SK-N-SH treated with all-trans-retinoic acid at 6 μM for 48 hours (cell line): Measurements from ENCODE around the gene MRAS.
A peak's percentile ranks its signal among the peaks of the same experiment; 100 is the strongest.

Experiments
- ARNTL ChIP-seq: fragments of 450-650 bp; formaldehyde crosslinking; IDR thresholded peaks from 2 replicates; pipeline ENCODE4 v1.5.0; 2020; ENCODE audit warnings: low read depth, mild to moderate bottlenecking, moderate library complexity, borderline replicate concordance
- CSDC2 ChIP-seq: fragments of 250-450 bp; sonication (Bioruptor Pico); IDR thresholded peaks from 2 replicates; pipeline ENCODE4 v1.5.0; 2020; ENCODE audit warnings: mild to moderate bottlenecking, moderate library complexity
- ISL1 ChIP-seq: fragments of 250-450 bp; sonication (Bioruptor Pico); IDR thresholded peaks from 2 replicates; pipeline ENCODE4 v2.1.2; 2022; ENCODE audit warnings: mild to moderate bottlenecking, moderate library complexity
- OSR1 ChIP-seq: fragments of 250-450 bp; sonication (Bioruptor Pico); IDR thresholded peaks from 2 replicates; pipeline ENCODE4 v1.8.0; 2022; ENCODE audit warnings: moderate library complexity, mild to moderate bottlenecking, inconsistent platforms
- PATZ1 ChIP-seq: fragments of 250-450 bp; sonication (Bioruptor Pico); IDR thresholded peaks from 2 replicates; pipeline ENCODE4 v1.8.0; 2020; ENCODE audit warnings: mild to moderate bottlenecking, moderate library complexity, borderline replicate concordance
- SNAI2 ChIP-seq: fragments of 250-450 bp; sonication (Bioruptor Pico); IDR thresholded peaks from 2 replicates; pipeline ENCODE4 v1.5.0; 2020; ENCODE audit warnings: mild to moderate bottlenecking, moderate library complexity
- TCF4 ChIP-seq: fragments of 250-450 bp; sonication (Bioruptor Pico); IDR thresholded peaks from 2 replicates; pipeline ENCODE4 v1.8.0; 2021; ENCODE audit warnings: mild to moderate bottlenecking, moderate library complexity, borderline replicate concordance
- ZFP3 ChIP-seq: fragments of 250-450 bp; sonication (Bioruptor Pico); IDR thresholded peaks from 2 replicates; pipeline ENCODE4 v1.5.0; 2020; ENCODE audit warnings: mild to moderate bottlenecking, moderate library complexity

- TF ChIP-seq CSDC2 (CRISPR knock-in tag), result peak; percentile 36; the same call in 1 of the 2 replicates
- no peak for TF ChIP-seq TCF4
- peak; percentile 69 for TF ChIP-seq ISL1
- TF ChIP-seq PATZ1 (CRISPR knock-in tag), result peak; percentile 64
- no peak for TF ChIP-seq ARNTL (CRISPR knock-in tag)
- TF ChIP-seq OSR1 (CRISPR knock-in tag), result no peak
- TF ChIP-seq ZFP3 (CRISPR knock-in tag), result 0 out of 2 replicates have a peak, but pooled peaks have one; percentile 53
- no peak for TF ChIP-seq SNAI2 (CRISPR knock-in tag)
These were observed 41.6 kb downstream of the MRAS start for GRCh38 chr3:138389841-138390581.
